H1 (cell line): ENCODE results near the gene AFG1L. TPM values are rescaled to one million over a fixed set of nuclear protein-coding genes. Genes with fewer than 3 reads are reported as not detected.

Experiments
- CTCF ChIA-PET: fragments of 300-600 bp; sonication (Branson Sonifier 250); formaldehyde crosslinking; loops from one replicate; lab custom pipeline; 2021; ENCODE audit not compliant: partially characterized antibody; lab: Charles Lee
- POLR2A ChIA-PET: fragments of 300-600 bp; sonication (Branson Sonifier 250); formaldehyde crosslinking; loops from one replicate; lab custom pipeline; 2021; ENCODE audit warnings: inconsistent platforms; ENCODE audit not compliant: partially characterized antibody; lab: Charles Lee
- DNase-seq, 2 experiments: peaks; one replicate each; pipeline versions ENCODE4 v3.0.0 to v3.0.0-alpha.2; 2010 to 2022; ENCODE audit warnings: low spot score in 2 of 2, low read depth in 1 of 2, mixed read lengths in 1 of 2
- FAIRE-seq: peaks from 2 replicates; lab custom pipeline; 2011; peaks lifted over from hg19 to GRCh38; lab: Jason Lieb, UNC
- H2AFZ ChIP-seq: 2 replicates; pipeline ENCODE4 v1.8.1; 2012; ENCODE audit warnings: low read length, inconsistent platforms
- H2AK5ac ChIP-seq: 2 replicates; pipeline ENCODE4 v1.6.1; 2013; ENCODE audit warnings: low read depth, low read length
- H2BK120ac ChIP-seq: replicated peaks from 2 replicates; pipeline ENCODE3; 2013; ENCODE audit warnings: low read depth, low read length, inconsistent platforms
- H2BK12ac ChIP-seq: 2 replicates; pipeline ENCODE4 v1.6.1; 2013; ENCODE audit warnings: low read depth, low read length
- H2BK15ac ChIP-seq: 2 replicates; pipeline ENCODE4 v1.6.1; 2013; ENCODE audit warnings: low read length
- H2BK20ac ChIP-seq: 2 replicates; pipeline ENCODE4 v1.6.1; 2013; ENCODE audit warnings: low read length
- H2BK5ac ChIP-seq: 2 replicates; pipeline ENCODE4 v1.6.1; 2013; ENCODE audit warnings: low read depth, low read length
- H3K14ac ChIP-seq: 2 replicates; pipeline ENCODE4 v1.6.1; 2013; ENCODE audit warnings: inconsistent platforms; ENCODE audit not compliant: insufficient read length
- H3K18ac ChIP-seq: 2 replicates; pipeline ENCODE4 v1.6.1; 2013; ENCODE audit warnings: low read length; ENCODE audit errors: extremely low read depth
- H3K23ac ChIP-seq: 2 replicates; pipeline ENCODE4 v1.6.1; 2013; ENCODE audit warnings: inconsistent platforms; ENCODE audit not compliant: insufficient read length
- H3K23me2 ChIP-seq: 2 replicates; pipeline ENCODE4 v1.6.1; 2013; ENCODE audit warnings: low read depth, low read length
- H3K27ac ChIP-seq: 2 replicates; pipeline ENCODE4 v1.6.1; 2011; ENCODE audit warnings: low read depth, low read length, inconsistent platforms
- H3K27me3 ChIP-seq, 4 experiments: replicated peaks in 1 of 4; 1 replicate in 1 of 4; 2 replicates in 3 of 4; pipeline versions ENCODE4 v1.6.1 to v1.8.1; 2011 to 2013; ENCODE audit warnings: low read length in 3 of 4, mild to moderate bottlenecking in 3 of 4, inconsistent platforms in 2 of 4, mixed read lengths in 2 of 4, moderate library complexity in 1 of 4; ENCODE audit not compliant: control insufficient read depth in 3 of 4, insufficient read depth in 3 of 4; ENCODE audit errors: extremely low read depth in 1 of 4
- H3K36me3 ChIP-seq, 4 experiments: 2 replicates each; pipeline versions ENCODE4 v1.6.1 to v1.8.1; 2011 to 2013; ENCODE audit warnings: mild to moderate bottlenecking in 4 of 4, low read length in 3 of 4, moderate library complexity in 2 of 4, control low read depth in 1 of 4, inconsistent platforms in 1 of 4; ENCODE audit not compliant: insufficient read depth in 4 of 4, control insufficient read depth in 2 of 4
- H3K4ac ChIP-seq: replicated peaks from 2 replicates; pipeline ENCODE3; 2013; ENCODE audit warnings: low read length, low read depth, mixed read lengths, inconsistent platforms; ENCODE audit not compliant: insufficient read length
- H3K4me1 ChIP-seq, 4 experiments: replicated peaks in 1 of 4; 1 replicate in 1 of 4; 2 replicates in 3 of 4; pipeline versions ENCODE4 v1.6.1 to v1.8.1; 2011 to 2013; ENCODE audit warnings: low read length in 3 of 4, inconsistent platforms in 2 of 4, mixed read lengths in 1 of 4; ENCODE audit not compliant: insufficient read depth in 4 of 4, control insufficient read depth in 3 of 4
- H3K4me2 ChIP-seq, 2 experiments: 2 replicates each; pipeline versions ENCODE4 v1.6.1 to v1.8.1; 2011 to 2013; ENCODE audit warnings: low read depth in 2 of 2, low read length in 2 of 2, control low read depth in 1 of 2, inconsistent platforms in 1 of 2, mild to moderate bottlenecking in 1 of 2; ENCODE audit not compliant: insufficient read depth in 1 of 2
- H3K4me3 ChIP-seq, 4 experiments: fragments of 200-600, 300-600 bp in 1 of 4; sonication (generic), shearing (Covaris generic), sonication (Bioruptor Twin) in 1 of 4; 2 replicates each; pipeline versions ENCODE4 v1.5.1 to v1.8.1; 2011 to 2016; ENCODE audit warnings: low read length in 4 of 4, low read depth in 3 of 4, control low read depth in 2 of 4, inconsistent platforms in 2 of 4, mild to moderate bottlenecking in 2 of 4, mixed read lengths in 1 of 4, moderate library complexity in 1 of 4; ENCODE audit not compliant: insufficient read depth in 2 of 4; ENCODE audit errors: extremely low read depth in 1 of 4
- H3K56ac ChIP-seq: replicated peaks from 2 replicates; pipeline ENCODE3; 2013; ENCODE audit warnings: low read depth, mild to moderate bottlenecking, mixed read lengths, low read length, inconsistent platforms; ENCODE audit not compliant: insufficient read length
- H3K79me1 ChIP-seq: 2 replicates; pipeline ENCODE4 v1.6.1; 2013; ENCODE audit warnings: low read depth, low read length, control low read depth
- H3K79me2 ChIP-seq, 2 experiments: 2 replicates each; pipeline versions ENCODE4 v1.6.1 to v1.8.1; 2012 to 2013; ENCODE audit warnings: low read length in 2 of 2, mild to moderate bottlenecking in 2 of 2, inconsistent platforms in 1 of 2; ENCODE audit not compliant: insufficient read depth in 2 of 2, control insufficient read depth in 1 of 2
- H3K9ac ChIP-seq, 4 experiments: replicated peaks in 1 of 4; 1 replicate in 1 of 4; 2 replicates in 3 of 4; pipeline versions ENCODE4 v1.6.1 to v1.8.1; 2011 to 2013; ENCODE audit warnings: low read depth in 3 of 4, low read length in 3 of 4, control low read depth in 2 of 4, mild to moderate bottlenecking in 2 of 4, moderate library complexity in 2 of 4, inconsistent platforms in 1 of 4; ENCODE audit errors: extremely low read depth in 1 of 4
- H3K9me3 ChIP-seq, 2 experiments: 2 replicates each; pipeline versions ENCODE4 v1.6.1 to v1.8.1; 2012 to 2013; ENCODE audit warnings: mild to moderate bottlenecking in 2 of 2, moderate library complexity in 2 of 2, control low read depth in 1 of 2, inconsistent platforms in 1 of 2, low read depth in 1 of 2, low read length in 1 of 2, mixed read lengths in 1 of 2; ENCODE audit not compliant: insufficient read depth in 2 of 2
- H4K20me1 ChIP-seq, 2 experiments: replicated peaks in 1 of 2; 2 replicates each; pipeline versions ENCODE3 to v1.8.1; 2011 to 2013; ENCODE audit warnings: inconsistent platforms in 2 of 2, low read length in 2 of 2, mild to moderate bottlenecking in 1 of 2; ENCODE audit not compliant: insufficient read depth in 2 of 2, control insufficient read depth in 1 of 2
- H4K5ac ChIP-seq: 2 replicates; pipeline ENCODE4 v1.6.1; 2013; ENCODE audit warnings: low read length, low read depth, mixed read lengths, inconsistent platforms; ENCODE audit not compliant: insufficient read length
- H4K8ac ChIP-seq: 2 replicates; pipeline ENCODE4 v1.8.0; 2013; ENCODE audit warnings: mild to moderate bottlenecking, moderate library complexity, low read length, inconsistent platforms; ENCODE audit not compliant: insufficient read depth; ENCODE audit errors: extremely low read depth
- H4K91ac ChIP-seq: replicated peaks from 2 replicates; pipeline ENCODE3; 2013; ENCODE audit warnings: low read length, mixed read lengths, inconsistent platforms; ENCODE audit not compliant: insufficient read length
- ATF3 ChIP-seq: IDR thresholded peaks from 2 replicates; pipeline ENCODE4 v1.6.1; 2011; ENCODE audit warnings: low read depth, mild to moderate bottlenecking, low read length; ENCODE audit not compliant: insufficient read depth
- BRCA1 ChIP-seq: IDR thresholded peaks from 2 replicates; pipeline ENCODE4 v1.6.1; 2012; ENCODE audit warnings: low read depth, low read length, improper control_type of control experiment
- CBX8 ChIP-seq: fragments of 300-800, 300-1000 bp; sonication (generic); IDR thresholded peaks from 2 replicates; pipeline ENCODE4 v1.7.1; 2016; ENCODE audit warnings: low read depth, low read length, borderline replicate concordance
- CHD2 ChIP-seq: IDR thresholded peaks from 2 replicates; pipeline ENCODE4 v1.6.1; 2012; ENCODE audit warnings: low read length, improper control_type of control experiment
- SAP30 ChIP-seq: fragments of 300-600 bp; sonication (generic); IDR thresholded peaks from 2 replicates; pipeline ENCODE4 v1.7.1; 2012; ENCODE audit warnings: low read length, moderate library complexity, mild to moderate bottlenecking, inconsistent platforms; ENCODE audit not compliant: insufficient read depth, insufficient replicate concordance
- SIRT6 ChIP-seq: IDR thresholded peaks from one replicate; pipeline ENCODE4 v1.7.1; 2012; ENCODE audit warnings: low read length, inconsistent platforms
- SIX5 ChIP-seq: IDR thresholded peaks from 2 replicates; pipeline ENCODE4 v1.6.1; 2011; ENCODE audit warnings: mild to moderate bottlenecking, low read depth, low read length
- SP4 ChIP-seq: IDR thresholded peaks from 2 replicates; pipeline ENCODE4 v1.6.1; 2012; ENCODE audit warnings: low read length, inconsistent platforms
- SUZ12 ChIP-seq: fragments of 200-600 bp; sonication (generic); IDR thresholded peaks from 2 replicates; pipeline ENCODE4 v1.6.1; 2012; ENCODE audit warnings: mild to moderate bottlenecking, inconsistent platforms, low read length, moderate library complexity, mixed read lengths
- TBP ChIP-seq: IDR thresholded peaks from 2 replicates; pipeline ENCODE4 v1.6.1; 2011; ENCODE audit warnings: low read depth, low read length, improper control_type of control experiment
- YY1 ChIP-seq: IDR thresholded peaks from 2 replicates; pipeline ENCODE4 v1.6.1; 2011; ENCODE audit warnings: low read depth, mild to moderate bottlenecking, low read length
- WGBS, 2 experiments: shearing (Covaris generic) in 1 of 2; methylation state at CpG; one replicate each; pipeline versions ENCODE4 v1.1.6 to v1.1.7; 2013 to 2015; ENCODE audit warnings: low lambda C conversion rate in 2 of 2, mixed read lengths in 2 of 2, inconsistent platforms in 1 of 2, low coverage in 1 of 2, missing lambda C conversion rate in 1 of 2; ENCODE audit not compliant: insufficient replicate concordance in 2 of 2, insufficient coverage in 1 of 2, insufficient read length in 1 of 2; ENCODE audit errors: extremely low coverage in 1 of 2, missing lambda C conversion rate in 1 of 2; 5-methylcytosine and 5-hydroxymethylcytosine counted together
- polyA plus RNA-seq, 7 experiments: library from polyadenylated mRNA; depleted of rRNA in 3 of 7; stranded (reverse) in 5 of 7; unstranded in 2 of 7; fragments of >200 nt in 5 of 7; fragments of 200-250 nt in 2 of 7; gene quantifications; 1 replicate in 5 of 7; 2 replicates in 1 of 7; 4 replicates in 1 of 7; pipeline versions ENCODE4 v1.2.1 to v1.2.3, GENCODE V29; 2011 to 2013; ENCODE audit warnings: missing spikeins in 2 of 7, mixed read lengths in 2 of 7
- total RNA-seq: library from RNA; stranded (reverse); fragmentation: NEBNext Ultra II Directional; extraction: Animal tissue kit (Norgen Biotek cat#: 25700); gene quantifications from 2 replicates; pipeline ENCODE4 v1.2.1, GENCODE V29; 2021
- TF ChIP-seq, protein P1 (sequence below): IDR thresholded peaks from 2 replicates; pipeline ENCODE4 v1.6.1; 2012; ENCODE audit warnings: low read length, inconsistent platforms

AFG1L gene
- total and polyA plus RNA-seq, 2 of the 8 experiments (the other 6 are each of a cell fraction or from before 2014, with no cell fraction given): 0.98 to 5.7 TPM

- Histone ChIP-seq H2BK120ac (no peak overlapping the region), H3K4me3 (no peak overlapping the region), H4K20me1 (no peaks in the 10 kb centered on the region), H2BK12ac (no peak overlapping the region), H3K14ac (no peak overlapping the region), H2AFZ (peak overlapping the region; percentile 72; the same call in 1 of the 2 replicates), H3K56ac (no peak overlapping the region), H3K27me3 (no peaks in the 10 kb centered on the region), H3K9ac (no peak overlapping the region), H3K4me1 (peaks cover 0 to 4% (median 0%) of the 10 kb centered on the region in 4 experiments; a peak in 2 of 7 replicates), H4K8ac (no peak overlapping the region), H3K4me2 (no peak overlapping the region), H3K79me1 (no peaks in the 10 kb centered on the region), H3K9me3 (no peaks in the 10 kb centered on the region), H3K36me3 (no peaks in the 10 kb centered on the region), H4K91ac (no peak overlapping the region), H3K23me2 (no peaks in the 10 kb centered on the region), H3K18ac (no peak overlapping the region), H3K23ac (no peak overlapping the region), H4K5ac (no peak overlapping the region), H2BK5ac (no peak overlapping the region), H2BK20ac (no peak overlapping the region), H2BK15ac (no peak overlapping the region), H3K79me2 (no peaks in the 10 kb centered on the region), H3K4ac (no peak overlapping the region), H3K27ac (no peak overlapping the region), H2AK5ac (no peak overlapping the region)
- 96% methylated on average over 4 of the region's 4 CpGs; no CpG with 5 or more reads in 1 of the 2 experiments for WGBS, 2 experiments
- ChIA-PET POLR2A (interaction anchor here (1.5 kb wide), 1 partner anchor 17 kb away, joined by 5 read pairs; the partner anchor contains the start of gene AFG1L), CTCF (interaction anchor here (1.3 kb wide), 1 partner anchor 14 kb away, joined by 3 read pairs; no protein-coding TSS in a partner anchor)
- FAIRE-seq: no peak
- no peak for DNase-seq
- no peak for TF ChIP-seq SUZ12
- no peak for TF ChIP-seq SIX5
- TF ChIP-seq CHD2: no peak
- TF ChIP-seq ATF3: no peak
- no peak for TF ChIP-seq SAP30
- no peak for TF ChIP-seq SIRT6
- no peak for TF ChIP-seq SP4
- TF ChIP-seq CBX8: no peak
- TF ChIP-seq, protein P1, sequence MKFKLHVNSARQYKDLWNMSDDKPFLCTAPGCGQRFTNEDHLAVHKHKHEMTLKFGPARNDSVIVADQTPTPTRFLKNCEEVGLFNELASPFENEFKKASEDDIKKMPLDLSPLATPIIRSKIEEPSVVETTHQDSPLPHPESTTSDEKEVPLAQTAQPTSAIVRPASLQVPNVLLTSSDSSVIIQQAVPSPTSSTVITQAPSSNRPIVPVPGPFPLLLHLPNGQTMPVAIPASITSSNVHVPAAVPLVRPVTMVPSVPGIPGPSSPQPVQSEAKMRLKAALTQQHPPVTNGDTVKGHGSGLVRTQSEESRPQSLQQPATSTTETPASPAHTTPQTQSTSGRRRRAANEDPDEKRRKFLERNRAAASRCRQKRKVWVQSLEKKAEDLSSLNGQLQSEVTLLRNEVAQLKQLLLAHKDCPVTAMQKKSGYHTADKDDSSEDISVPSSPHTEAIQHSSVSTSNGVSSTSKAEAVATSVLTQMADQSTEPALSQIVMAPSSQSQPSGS: no peak
- no peak for TF ChIP-seq YY1
- no peak for TF ChIP-seq TBP
- TF ChIP-seq BRCA1: no peak
Measured at GRCh38 chr6:108277831-108278230, 17.0 kb upstream of the AFG1L start.
